DMS153 (cell line): ENCODE data around the gene PLCB4.

Experiments used
- DNase-seq: peaks from one replicate; lab custom pipeline; 2025; lab: John Stamatoyannopoulos, UW

PLCB4 gene

GRCh38 chr20:9103955-9104354 is 35.1 kb downstream of the PLCB4 start:
- DNase-seq = no peak

- DNase-seq = no peak
Measured at GRCh38 chr20:9108260-9108659, 39.4 kb downstream of the PLCB4 start.

GRCh38 chr20:9109566-9109965 is 40.7 kb downstream of the PLCB4 start:
- no peak for DNase-seq

- no peak for DNase-seq
Measured at GRCh38 chr20:9110365-9110764, 41.5 kb downstream of the PLCB4 start.

GRCh38 chr20:9110916-9111432 is 42.1 kb downstream of the PLCB4 start:
- no peak for DNase-seq

GRCh38 chr20:9112541-9113515 is 43.9 kb downstream of the PLCB4 start:
- DNase-seq = no peak

- DNase-seq = peak; percentile 22
Measured at GRCh38 chr20:9114709-9115108, 45.8 kb downstream of the PLCB4 start.

GRCh38 chr20:9117548-9117947 is 48.7 kb downstream of the PLCB4 start:
- no peak for DNase-seq

- peak; percentile 3 for DNase-seq
Measured at GRCh38 chr20:9119776-9120175, 50.9 kb downstream of the PLCB4 start.

GRCh38 chr20:9121211-9121610 is 52.3 kb downstream of the PLCB4 start:
- no peak for DNase-seq

- DNase-seq = no peak
Measured at GRCh38 chr20:9122571-9122970, 53.7 kb downstream of the PLCB4 start.

- no peak for DNase-seq
Measured at GRCh38 chr20:9126527-9126926, 57.6 kb downstream of the PLCB4 start.

- no peak for DNase-seq
Measured at GRCh38 chr20:9128568-9128967, 59.7 kb downstream of the PLCB4 start.

GRCh38 chr20:9129756-9130155 is 60.9 kb downstream of the PLCB4 start:
- no peak for DNase-seq

GRCh38 chr20:9130521-9130920 is 61.6 kb downstream of the PLCB4 start:
- DNase-seq = no peak

- DNase-seq = no peak
Measured at GRCh38 chr20:9131841-9132240, 63.0 kb downstream of the PLCB4 start.

- no peak for DNase-seq
Measured at GRCh38 chr20:9134346-9134745, 65.5 kb downstream of the PLCB4 start.

GRCh38 chr20:9136114-9136513 is 67.2 kb downstream of the PLCB4 start:
- no peak for DNase-seq

GRCh38 chr20:9137001-9137400 is 68.1 kb downstream of the PLCB4 start:
- no peak for DNase-seq

GRCh38 chr20:9139106-9139833 is 70.4 kb downstream of the PLCB4 start:
- no peak for DNase-seq

- DNase-seq = no peak
Measured at GRCh38 chr20:9140162-9140760, 71.4 kb downstream of the PLCB4 start.

GRCh38 chr20:9141070-9141469 is 72.2 kb downstream of the PLCB4 start:
- DNase-seq = no peak
